Type B pancreatic cell (in vitro differentiated cells): ENCODE results near the gene ERC2. TPM values are rescaled to one million over a fixed set of nuclear protein-coding genes. Genes with fewer than 3 reads are reported as not detected.

ENCODE experiments used
- DNase-seq: peaks from one replicate; pipeline ENCODE4 v3.0.0; 2021; ENCODE audit warnings: mixed read lengths; ENCODE audit not compliant: unreplicated experiment; ENCODE audit errors: extremely low spot score
- H3K27ac Mint-ChIP-seq: 2 replicates; pipeline ENCODE4 v1.8.0; 2021; ENCODE audit warnings: mild to moderate bottlenecking, mixed read lengths
- H3K27me3 Mint-ChIP-seq: 2 replicates; pipeline ENCODE4 v1.8.0; 2021; ENCODE audit warnings: mixed read lengths
- H3K36me3 Mint-ChIP-seq: 2 replicates; pipeline ENCODE4 v1.8.0; 2021; ENCODE audit warnings: mixed read lengths
- H3K4me1 Mint-ChIP-seq: one replicate; pipeline ENCODE4 v1.8.0; 2021; ENCODE audit warnings: mixed read lengths; ENCODE audit not compliant: unreplicated experiment
- H3K4me3 Mint-ChIP-seq: 2 replicates; pipeline ENCODE4 v1.8.0; 2021; ENCODE audit warnings: mild to moderate bottlenecking, mixed read lengths
- H3K9me3 Mint-ChIP-seq: 2 replicates; pipeline ENCODE4 v1.8.0; 2021; ENCODE audit warnings: mixed read lengths
- total RNA-seq: library from RNA; stranded (reverse); gene quantifications from 2 replicates; pipeline ENCODE4 v1.2.1, GENCODE V29; 2021; ENCODE audit warnings: low replicate concordance
- TF ChIP-seq, protein P1 (sequence below): fragments of 200-600 bp; sonication (generic); conservative IDR thresholded peaks from 2 replicates; pipeline ENCODE4 v1.5.0; 2021; ENCODE audit warnings: antibody characterized with exemption, mild to moderate bottlenecking

ERC2 gene
- total RNA-seq, 1 donor from 2014 or later = 6.1 TPM

DNA sequence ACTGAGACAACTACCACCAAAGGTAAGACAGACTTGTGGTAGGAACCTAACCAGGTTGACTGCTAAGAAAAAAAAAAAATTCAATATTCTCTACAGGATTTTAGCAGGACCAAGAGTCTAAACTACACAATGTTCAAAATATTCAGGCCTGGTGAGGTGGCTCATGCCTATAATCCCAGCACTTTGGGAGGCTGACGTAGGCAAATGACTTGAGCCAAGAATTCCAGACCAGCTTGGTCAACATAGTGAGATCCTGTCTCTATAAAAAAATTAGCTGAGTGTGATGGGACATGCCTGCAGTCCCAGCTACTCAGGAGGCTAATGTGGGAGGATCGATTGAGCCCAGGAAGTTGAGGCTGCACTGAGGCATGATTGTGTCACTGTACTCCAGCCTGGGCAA, 639.6 kb downstream of the ERC2 start:
- TF ChIP-seq, protein P1, sequence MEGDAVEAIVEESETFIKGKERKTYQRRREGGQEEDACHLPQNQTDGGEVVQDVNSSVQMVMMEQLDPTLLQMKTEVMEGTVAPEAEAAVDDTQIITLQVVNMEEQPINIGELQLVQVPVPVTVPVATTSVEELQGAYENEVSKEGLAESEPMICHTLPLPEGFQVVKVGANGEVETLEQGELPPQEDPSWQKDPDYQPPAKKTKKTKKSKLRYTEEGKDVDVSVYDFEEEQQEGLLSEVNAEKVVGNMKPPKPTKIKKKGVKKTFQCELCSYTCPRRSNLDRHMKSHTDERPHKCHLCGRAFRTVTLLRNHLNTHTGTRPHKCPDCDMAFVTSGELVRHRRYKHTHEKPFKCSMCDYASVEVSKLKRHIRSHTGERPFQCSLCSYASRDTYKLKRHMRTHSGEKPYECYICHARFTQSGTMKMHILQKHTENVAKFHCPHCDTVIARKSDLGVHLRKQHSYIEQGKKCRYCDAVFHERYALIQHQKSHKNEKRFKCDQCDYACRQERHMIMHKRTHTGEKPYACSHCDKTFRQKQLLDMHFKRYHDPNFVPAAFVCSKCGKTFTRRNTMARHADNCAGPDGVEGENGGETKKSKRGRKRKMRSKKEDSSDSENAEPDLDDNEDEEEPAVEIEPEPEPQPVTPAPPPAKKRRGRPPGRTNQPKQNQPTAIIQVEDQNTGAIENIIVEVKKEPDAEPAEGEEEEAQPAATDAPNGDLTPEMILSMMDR = no peak
- no peak for DNase-seq
- Mint-ChIP-seq H3K27ac (no peak overlapping the region), H3K9me3 (peaks cover 5% of the 10 kb centered on the region), H3K27me3 (peaks cover 6% of the 10 kb centered on the region), H3K4me3 (no peak overlapping the region), H3K4me1 (no peaks in the 10 kb centered on the region), H3K36me3 (peaks cover 4% of the 10 kb centered on the region)

GRCh38 chr3:55827786-55828185, 640.5 kb downstream of the ERC2 start:
- DNase-seq = no peak
- Mint-ChIP-seq H3K36me3 (peaks cover 4% of the 10 kb centered on the region), H3K4me1 (no peaks in the 10 kb centered on the region)

GRCh38 chr3:55826731-55827496, 641.4 kb downstream of the ERC2 start:
- TF ChIP-seq, protein P1 = no peak

More at GRCh38 chr3:55827786-55828185, 640.5 kb downstream of the ERC2 start:
- peaks cover 6% of the 10 kb centered on the region for H3K27me3 Mint-ChIP-seq
- no peak overlapping the region for H3K27ac Mint-ChIP-seq
- no peak overlapping the region for H3K4me3 Mint-ChIP-seq
- peaks cover 5% of the 10 kb centered on the region for H3K9me3 Mint-ChIP-seq
- TF ChIP-seq, protein P1 = no peak

DNA sequence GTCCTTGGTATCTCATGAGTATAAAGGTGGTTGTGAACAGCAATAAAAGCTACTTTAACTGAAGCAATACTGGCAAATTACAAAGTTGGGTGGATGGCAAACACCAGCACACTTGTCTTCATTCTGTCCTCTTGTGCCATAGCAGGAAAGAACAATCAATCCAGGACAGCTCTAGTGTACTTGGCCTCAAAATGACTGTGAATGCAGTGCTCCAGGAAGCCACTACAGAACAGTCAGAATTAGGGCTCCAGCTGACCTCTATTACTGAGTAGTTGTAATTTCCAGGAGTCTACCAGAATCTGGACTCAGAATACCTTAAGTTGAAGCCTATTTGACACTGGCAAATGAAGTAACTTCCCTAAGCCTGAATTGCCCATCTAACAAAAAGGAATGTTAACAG, 642.2 kb downstream of the ERC2 start:
- Mint-ChIP-seq H3K4me1 (no peaks in the 10 kb centered on the region), H3K9me3 (peaks cover 5% of the 10 kb centered on the region), H3K4me3 (no peak overlapping the region), H3K27me3 (peaks cover 10% of the 10 kb centered on the region), H3K27ac (no peak overlapping the region), H3K36me3 (peaks cover 4% of the 10 kb centered on the region)
- TF ChIP-seq, protein P1 = no peak
- DNase-seq = no peak

More at GRCh38 chr3:55826731-55827496, 641.4 kb downstream of the ERC2 start:
- peaks cover 6% of the 10 kb centered on the region for H3K27me3 Mint-ChIP-seq
- no peak overlapping the region for H3K27ac Mint-ChIP-seq
- no peak overlapping the region for H3K4me3 Mint-ChIP-seq
- H3K4me1 Mint-ChIP-seq = no peaks in the 10 kb centered on the region
- peaks cover 5% of the 10 kb centered on the region for H3K9me3 Mint-ChIP-seq
- no peak for DNase-seq
- peaks cover 4% of the 10 kb centered on the region for H3K36me3 Mint-ChIP-seq

GRCh38 chr3:55824406-55824805, 643.9 kb downstream of the ERC2 start:
- no peaks in the 10 kb centered on the region for H3K36me3 Mint-ChIP-seq
- H3K4me3 Mint-ChIP-seq = no peak overlapping the region
- no peak for DNase-seq
- H3K27me3 Mint-ChIP-seq = peaks cover 15% of the 10 kb centered on the region
- TF ChIP-seq, protein P1 = no peak
- H3K4me1 Mint-ChIP-seq = no peaks in the 10 kb centered on the region
- no peaks in the 10 kb centered on the region for H3K9me3 Mint-ChIP-seq
- no peak overlapping the region for H3K27ac Mint-ChIP-seq
